ENCODE results near the gene HDAC2.

- TF ChIP-seq CTCF (IDR thresholded peaks at IDR 0.05; ENCODE audit: extremely low read depth in 1 of 2, insufficient read depth in 1 of 2, low read depth in 1 of 2, low read length in 2 of 2), result no peak
- TF ChIP-seq POLR2A (IDR thresholded peaks at IDR 0.05; ENCODE audit: low read depth, low read length), result no peak
- TF ChIP-seq, protein P1, sequence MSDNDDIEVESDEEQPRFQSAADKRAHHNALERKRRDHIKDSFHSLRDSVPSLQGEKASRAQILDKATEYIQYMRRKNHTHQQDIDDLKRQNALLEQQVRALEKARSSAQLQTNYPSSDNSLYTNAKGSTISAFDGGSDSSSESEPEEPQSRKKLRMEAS (IDR thresholded peaks at IDR 0.05; ENCODE audit: insufficient read depth, insufficient read length), result no peak
- no peak for TF ChIP-seq EZH2 (IDR thresholded peaks at IDR 0.05; ENCODE audit: borderline replicate concordance, low read depth, low read length, severe bottlenecking)
- no peak for TF ChIP-seq POLR2AphosphoS5 (IDR thresholded peaks at IDR 0.05; ENCODE audit: insufficient read depth, low read depth, low read length)
- TF ChIP-seq FOS (IDR thresholded peaks at IDR 0.05; ENCODE audit: borderline replicate concordance, insufficient read depth, low read length), result no peak
- no peak for TF ChIP-seq MYC (IDR thresholded peaks at IDR 0.05; ENCODE audit: low read depth, low read length)
Measured at GRCh38 chr6:114001354-114001753, 30.4 kb upstream of the HDAC2 start.

Data from endothelial cell of umbilical vein (primary cell).